K562 (cell line): Measurements from ENCODE around the gene NKX2-8. TPM values are rescaled to one million over a fixed set of nuclear protein-coding genes. Genes with fewer than 3 reads are reported as not detected.

Experiments
- ATAC-seq: fragments of 200-7000 bp; cut with Tn5 transposase; 3 replicates; pipeline ENCODE4 v1.9.1; 2020; ENCODE audit warnings: moderate library complexity
- Bru-seq: library from RNA; stranded (reverse); fragments of 400-500 nt; gene quantifications from one replicate; lab custom pipeline; 2021; lab: Mats Ljungman, UMichigan
- BruChase-seq, 2 experiments: library from RNA; stranded (reverse); fragments of 400-500 nt; gene quantifications; one replicate each; lab custom pipeline; 2021; lab: Mats Ljungman, UMichigan
- BruUV-seq: library from RNA; stranded (reverse); fragments of 400-500 nt; replicated peaks from 2 replicates; lab custom pipeline; 2021; lab: Mats Ljungman, UMichigan
- CTCF ChIA-PET: fragments of 300-600 bp; formaldehyde crosslinking; extraction: SDS; loops from one replicate; lab custom pipeline; 2021; ENCODE audit warnings: low intra/inter-chr PET ratio; lab: Yijun Ruan, JAX
- POLR2A ChIA-PET: fragments of 300-600, 350-650 bp; sonication (Branson Sonifier 250); formaldehyde crosslinking; extraction: SDS; loops from one replicate; lab custom pipeline; 2021; ENCODE audit warnings: antibody characterized with exemption, inconsistent platforms; lab: Yijun Ruan, JAX
- DNase-seq, 4 experiments: peaks; one replicate each; pipeline versions ENCODE4 v3.0.0 to v3.0.0-alpha.2; 2011 to 2018; ENCODE audit warnings: low spot score in 3 of 4, mixed read lengths in 3 of 4; ENCODE audit errors: extremely low read depth in 1 of 4
- FAIRE-seq: peaks from 2 replicates; lab custom pipeline; 2011; peaks lifted over from hg19 to GRCh38; lab: Jason Lieb, UNC
- H2AFZ ChIP-seq: 2 replicates; pipeline ENCODE4 v1.6.0; 2011; ENCODE audit warnings: low read depth, low read length, control low read depth, inconsistent platforms
- H3K27ac ChIP-seq: fragments of 200-600 bp; 3 replicates; pipeline ENCODE4 v1.8.0; 2011; ENCODE audit warnings: low read depth, mild to moderate bottlenecking, control low read depth, inconsistent platforms, low read length, moderate library complexity, mixed read lengths; ENCODE audit errors: extremely low read depth
- H3K27me3 ChIP-seq, 2 experiments: fragments of 300-600 bp in 1 of 2; 2 replicates in 1 of 2; 3 replicates in 1 of 2; pipeline versions ENCODE4 v1.6.0 to v1.8.0; 2011; ENCODE audit warnings: inconsistent platforms in 2 of 2, low read length in 2 of 2, mild to moderate bottlenecking in 1 of 2, mixed read lengths in 1 of 2, moderate library complexity in 1 of 2; ENCODE audit not compliant: control insufficient read depth in 2 of 2, insufficient read depth in 2 of 2
- H3K36me3 ChIP-seq: fragments of 300-600 bp; 3 replicates; pipeline ENCODE4 v1.8.0; 2011; ENCODE audit warnings: mild to moderate bottlenecking, low read length, inconsistent platforms; ENCODE audit not compliant: control insufficient read depth, insufficient read depth
- H3K4me1 ChIP-seq, 2 experiments: fragments of 200-600 bp in 1 of 2; replicated peaks in 1 of 2; 2 replicates in 1 of 2; 3 replicates in 1 of 2; pipeline versions ENCODE4 v1.5.1 to v1.8.0; 2011; ENCODE audit warnings: inconsistent platforms in 2 of 2, low read length in 2 of 2, mild to moderate bottlenecking in 1 of 2, mixed read lengths in 1 of 2, moderate library complexity in 1 of 2; ENCODE audit not compliant: control insufficient read depth in 2 of 2, insufficient read depth in 2 of 2
- H3K4me2 ChIP-seq: 2 replicates; pipeline ENCODE4 v1.6.1; 2011; ENCODE audit warnings: low read length, control low read depth, inconsistent platforms, mixed read lengths; ENCODE audit not compliant: insufficient read depth
- H3K4me3 ChIP-seq: fragments of 200-600 bp; sonication (generic), shearing (Covaris generic); 2 replicates; pipeline ENCODE4 v1.5.1; 2016; ENCODE audit warnings: control low read depth, inconsistent platforms
- H3K79me2 ChIP-seq: fragments of 200-600 bp; 3 replicates; pipeline ENCODE4 v1.8.0; 2011; ENCODE audit warnings: low read length, inconsistent platforms; ENCODE audit not compliant: control insufficient read depth, insufficient read depth
- H3K9ac ChIP-seq, 2 experiments: 2 replicates each; pipeline versions ENCODE4 v1.6.0 to v1.6.1; 2011; ENCODE audit warnings: low read depth in 2 of 2, low read length in 2 of 2, control low read depth in 1 of 2, inconsistent platforms in 1 of 2, mild to moderate bottlenecking in 1 of 2, mixed read lengths in 1 of 2; ENCODE audit not compliant: insufficient read depth in 1 of 2
- H3K9me1 ChIP-seq: one replicate; pipeline ENCODE4 v1.6.0; 2011; ENCODE audit warnings: inconsistent platforms, mild to moderate bottlenecking, low read length, moderate library complexity; ENCODE audit not compliant: control insufficient read depth, insufficient read depth
- H3K9me3 ChIP-seq: replicated peaks from 2 replicates; pipeline ENCODE4 v1.5.1; 2011; ENCODE audit warnings: low read depth, low read length, inconsistent platforms; ENCODE audit not compliant: control insufficient read depth, insufficient read depth
- H4K20me1 ChIP-seq: replicated peaks from 2 replicates; pipeline ENCODE4 v1.6.1; 2011; ENCODE audit warnings: low read length, inconsistent platforms, mixed read lengths; ENCODE audit not compliant: control insufficient read depth, insufficient read depth
- CHD2 ChIP-seq: IDR thresholded peaks from 2 replicates; pipeline ENCODE4 v1.6.1; 2011; ENCODE audit warnings: low read depth, low read length
- DLX4 ChIP-seq: fragments of 250-450 bp; sonication (Bioruptor Pico); IDR thresholded peaks from 2 replicates; pipeline ENCODE4 v1.6.1; 2021; ENCODE audit warnings: mild to moderate bottlenecking
- HEY1 ChIP-seq: fragments of 250-450 bp; sonication (Bioruptor Pico); IDR thresholded peaks from 2 replicates; pipeline ENCODE4 v1.5.0; 2020; ENCODE audit warnings: mild to moderate bottlenecking, moderate library complexity, borderline replicate concordance
- MYC ChIP-seq, 2 experiments: fragments of 250-450 bp in 1 of 2; sonication (Bioruptor Pico) in 1 of 2; IDR thresholded peaks; 2 replicates each; pipeline versions ENCODE4 v1.5.1 to v1.6.1; 2012 to 2021; ENCODE audit warnings: low read depth in 2 of 2, borderline replicate concordance in 1 of 2, improper control_type of control experiment in 1 of 2, low read length in 1 of 2, mild to moderate bottlenecking in 1 of 2, moderate library complexity in 1 of 2
- NCOA4 ChIP-seq: fragments of 450-650 bp; IDR thresholded peaks from 2 replicates; pipeline ENCODE4 v1.6.1; 2018; ENCODE audit warnings: mild to moderate bottlenecking; ENCODE audit not compliant: partially characterized antibody
- NFIX ChIP-seq: fragments of 250-450 bp; sonication (Bioruptor Pico); IDR thresholded peaks from 2 replicates; pipeline ENCODE4 v1.4.0; 2020; ENCODE audit warnings: low read depth, mild to moderate bottlenecking, moderate library complexity
- NR4A1 ChIP-seq, 2 experiments: fragments of 250-450 bp in 1 of 2; fragments of 450-650 bp in 1 of 2; sonication (Bioruptor Pico) in 1 of 2; IDR thresholded peaks; 2 replicates each; pipeline versions ENCODE4 v1.4.0 to v1.6.1; 2016 to 2020; ENCODE audit warnings: mild to moderate bottlenecking in 2 of 2, missing compliant biosample characterization in 1 of 2, missing genetic modification characterization in 1 of 2, moderate library complexity in 1 of 2
- ZKSCAN3 ChIP-seq: fragments of 250-450 bp; sonication (Bioruptor Pico); IDR thresholded peaks from 2 replicates; pipeline ENCODE4 v1.4.0; 2020
- ZNF143 ChIP-seq: sonication (generic); formaldehyde crosslinking; IDR thresholded peaks from 2 replicates; pipeline ENCODE4 v1.9.0; 2022; ENCODE audit warnings: mild to moderate bottlenecking, missing genetic modification reagents
- ZNF263 ChIP-seq: sonication (generic); formaldehyde crosslinking; IDR thresholded peaks from 2 replicates; pipeline ENCODE4 v1.8.0; 2022; ENCODE audit warnings: mild to moderate bottlenecking, missing genetic modification reagents, borderline replicate concordance
- WGBS: fragments of 100-300 bp; shearing (Covaris generic); methylation state at CpG from one replicate; pipeline ENCODE4 v1.1.6; 2016; ENCODE audit warnings: low coverage, mixed read lengths; ENCODE audit not compliant: insufficient coverage; ENCODE audit errors: missing lambda C conversion rate; 5-methylcytosine and 5-hydroxymethylcytosine counted together
- in situ Hi-C: fragments of 300-500 bp; cut with MboI; formaldehyde crosslinking; loops from 4 replicates; pipeline ENCODE4 v1.15.0; 2018; ENCODE audit warnings: inconsistent platforms, mixed read lengths
- intact Hi-C: fragments of 100-400 bp; cut with micrococcal nuclease; formaldehyde crosslinking; loops from 2 replicates; pipeline ENCODE4 v1.14.2; 2022
- long read RNA-seq, 3 experiments: library from polyadenylated mRNA in 2 of 3; library from RNA in 1 of 3; unstranded in 2 of 3; stranded (forward) in 1 of 3; transcript quantifications; one replicate each; pipeline ENCODE4 v2.0.0, GENCODE V29; 2019 to 2022
- polyA minus RNA-seq, 3 experiments: library from RNA; depleted of rRNA, polyadenylated mRNA; stranded (reverse); fragments of >200 nt; gene quantifications; 2 replicates each; pipeline ENCODE4 v1.2.3, GENCODE V29; 2011
- polyA plus RNA-seq, 8 experiments: library from polyadenylated mRNA; depleted of rRNA in 4 of 8; stranded (reverse) in 5 of 8; unstranded in 3 of 8; fragments of >200 nt; fragmentation: Nextera tagmentation in 2 of 8; fragmentation: Illumina TruSeq in 1 of 8; extraction: Ambion mirVana in 2 of 8; extraction: Trizol in 1 of 8; gene quantifications; 2 replicates each; pipeline versions ENCODE4 v1.2.1 to v1.2.3, GENCODE V29; 2011 to 2014; ENCODE audit warnings: inconsistent platforms in 1 of 8, missing spikeins in 1 of 8
- total RNA-seq, 7 experiments: library from RNA; depleted of rRNA in 6 of 7; stranded (reverse); fragments of >200 nt in 6 of 7; fragmentation: Illumina TruSeq in 2 of 7; extraction: Trizol in 2 of 7; gene quantifications; 2 replicates each; pipeline versions ENCODE4 v1.2.1 to v1.2.3, GENCODE V29; 2011 to 2021; ENCODE audit warnings: low replicate concordance in 1 of 7

Gene NKX2-8
- total RNA-seq (2011; cell fraction: chromatin; rRNA removed; ENCODE audit: low replicate concordance): not detected in 2 replicates
- not detected in 2 replicates for total RNA-seq (2011; cell fraction: nucleolus; rRNA removed)
- total RNA-seq (2011; cell fraction: nucleoplasm; rRNA removed): not detected in 2 replicates
- total RNA-seq (2014; rRNA removed) (not detected in 2 replicates), total RNA-seq (2014; rRNA removed; fragmentation: Illumina TruSeq; extraction: Trizol) (not detected in 2 replicates), total RNA-seq (2015; rRNA removed; fragmentation: Illumina TruSeq; extraction: Trizol) (not detected in 2 replicates), total RNA-seq (2021) (not detected in 2 replicates), polyA plus RNA-seq (2011; rRNA removed) (not detected in 2 replicates), polyA plus RNA-seq (2014; fragmentation: Illumina TruSeq; extraction: Trizol) (not detected in 2 replicates), polyA plus RNA-seq (2014; fragmentation: Nextera tagmentation; extraction: Ambion mirVana) (not detected), polyA plus RNA-seq (2014; rRNA removed) (not detected in 2 replicates), polyA minus RNA-seq (2011; rRNA and poly(A)+ RNA removed) (not detected in 2 replicates), Bru-seq, nascent RNA (not detected), BruChase-seq, experiment 1, labeled RNA remaining after a 2-hour chase (not detected), BruChase-seq, experiment 2, labeled RNA remaining after a 6-hour chase (not detected)
- polyA plus RNA-seq (2011; cell fraction: cytosol; rRNA removed): not detected in 2 replicates
- polyA plus RNA-seq (2011; cell fraction: nucleus; rRNA removed): not detected in 2 replicates
- not detected in 2 replicates for polyA plus RNA-seq (2012)
- polyA minus RNA-seq (2011; cell fraction: cytosol; rRNA and poly(A)+ RNA removed): not detected in 2 replicates
- not detected in 2 replicates for polyA minus RNA-seq (2011; cell fraction: nucleus; rRNA and poly(A)+ RNA removed)
- long read RNA-seq, experiment 1: 0 reads
- long read RNA-seq, experiment 2: 0 reads
- long read RNA-seq, experiment 3: 0 reads

- H4K20me1 ChIP-seq: no peaks in the 10 kb centered on the region
- H3K9me3 ChIP-seq: no peaks in the 10 kb centered on the region
- TF ChIP-seq NFIX: no peak
- TF ChIP-seq ZKSCAN3 (CRISPR knock-in tag): no peak
- TF ChIP-seq ZNF143: no peak
- TF ChIP-seq ZNF263: no peak
- TF ChIP-seq NR4A1 (CRISPR knock-in tag; IDR thresholded peaks at IDR 0.05): no peak
- no peak for TF ChIP-seq NR4A1 (tag; IDR thresholded peaks at IDR 0.05)
- no peak for TF ChIP-seq CHD2
- TF ChIP-seq DLX4 (CRISPR knock-in tag): no peak
- no peak for TF ChIP-seq NCOA4
- no peak for TF ChIP-seq MYC (IDR thresholded peaks at IDR 0.05; ENCODE audit: low read depth, low read length)
- TF ChIP-seq MYC (CRISPR knock-in tag; IDR thresholded peaks at IDR 0.05; ENCODE audit: borderline replicate concordance, low read depth): no peak
- TF ChIP-seq HEY1: no peak
- intact Hi-C loops: no loop called here
- in situ Hi-C loops: no loop called here
- FAIRE-seq (no peak), ATAC-seq (no peak), DNase-seq (peak in 2 of 4 experiments; percentile 19 to 28)
- no peak within 1 kb of the TSS for H3K4me3 ChIP-seq
- CTCF ChIA-PET: no interaction called here
- H3K36me3 ChIP-seq: no peaks in the 10 kb centered on the region
- H3K4me1 ChIP-seq: peaks cover 0 to 16% of the 10 kb centered on the region in 2 experiments; a peak in 2 of 5 replicates
- no TSS peak for BruUV-seq
- H2AFZ ChIP-seq: no peak within 1 kb of the TSS
- POLR2A ChIA-PET: interaction anchor here (0.9 kb wide), 1 partner anchor 38 kb away, joined by 3 read pairs; no protein-coding TSS in a partner anchor
- peaks cover 2 to 38% of the 10 kb centered on the region in 2 experiments; a peak in 3 of 5 replicates for H3K27me3 ChIP-seq
- H3K27ac ChIP-seq: no peak within 1 kb of the TSS
- no peaks in the 10 kb centered on the region for H3K79me2 ChIP-seq
- no peak within 1 kb of the TSS for H3K4me2 ChIP-seq
- H3K9ac ChIP-seq: no peak within 1 kb of the TSS
- 24% methylated on average over 21 of the region's 62 CpGs for WGBS
- no peaks in the 10 kb centered on the region for H3K9me1 ChIP-seq
These were observed at the start of gene NKX2-8 for GRCh38 chr14:36582011-36582873. Gene NKX2-8 (minus strand): TSS chr14:36582614. CDS start chr14:36582389, 225 bp downstream.
